SU-DHL-6 (cell line): ENCODE data around the gene TMSB4X.

Experiments used
- EZH2phosphoT487 ChIP-seq: fragments of 200-600 bp; sonication (generic), shearing (Covaris generic); conservative IDR thresholded peaks from 2 replicates; pipeline ENCODE4 v1.6.1; 2018; ENCODE audit warnings: mild to moderate bottlenecking, antibody characterized with exemption, low read length, moderate library complexity, mixed read lengths
- TF ChIP-seq, protein P1 (sequence below): fragments of 200-600 bp; sonication (generic); IDR thresholded peaks from one replicate; pipeline ENCODE4 v1.5.1; 2017; ENCODE audit warnings: antibody characterized with exemption, mild to moderate bottlenecking, low read length, moderate library complexity; ENCODE audit not compliant: insufficient read depth, poor library complexity, severe bottlenecking

DNA sequence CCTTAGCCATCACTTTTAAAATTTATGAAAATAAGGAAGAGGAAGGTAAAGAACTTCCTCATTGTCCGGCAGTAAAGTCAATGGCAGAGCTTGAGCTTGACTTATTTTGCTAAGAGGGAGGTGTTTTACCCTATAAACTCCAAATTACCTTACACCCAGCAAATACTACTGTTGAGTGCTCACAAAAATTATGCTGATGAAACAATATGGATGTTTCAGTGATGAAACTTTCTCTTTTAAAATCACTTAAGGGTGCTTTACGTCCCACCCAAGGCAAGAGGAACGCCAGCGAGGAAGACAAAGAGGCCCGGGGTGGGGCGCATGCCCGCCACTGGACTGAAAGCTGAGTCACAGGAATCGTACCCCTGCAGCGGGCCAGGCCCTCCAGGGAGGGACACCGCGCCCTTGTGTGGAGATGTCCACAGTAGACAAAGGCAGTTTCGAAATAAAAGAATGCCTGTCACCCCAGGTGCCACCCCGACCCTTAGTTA is 560 bp upstream of the TMSB4X start:
- no peak for TF ChIP-seq EZH2phosphoT487
- TF ChIP-seq, protein P1, sequence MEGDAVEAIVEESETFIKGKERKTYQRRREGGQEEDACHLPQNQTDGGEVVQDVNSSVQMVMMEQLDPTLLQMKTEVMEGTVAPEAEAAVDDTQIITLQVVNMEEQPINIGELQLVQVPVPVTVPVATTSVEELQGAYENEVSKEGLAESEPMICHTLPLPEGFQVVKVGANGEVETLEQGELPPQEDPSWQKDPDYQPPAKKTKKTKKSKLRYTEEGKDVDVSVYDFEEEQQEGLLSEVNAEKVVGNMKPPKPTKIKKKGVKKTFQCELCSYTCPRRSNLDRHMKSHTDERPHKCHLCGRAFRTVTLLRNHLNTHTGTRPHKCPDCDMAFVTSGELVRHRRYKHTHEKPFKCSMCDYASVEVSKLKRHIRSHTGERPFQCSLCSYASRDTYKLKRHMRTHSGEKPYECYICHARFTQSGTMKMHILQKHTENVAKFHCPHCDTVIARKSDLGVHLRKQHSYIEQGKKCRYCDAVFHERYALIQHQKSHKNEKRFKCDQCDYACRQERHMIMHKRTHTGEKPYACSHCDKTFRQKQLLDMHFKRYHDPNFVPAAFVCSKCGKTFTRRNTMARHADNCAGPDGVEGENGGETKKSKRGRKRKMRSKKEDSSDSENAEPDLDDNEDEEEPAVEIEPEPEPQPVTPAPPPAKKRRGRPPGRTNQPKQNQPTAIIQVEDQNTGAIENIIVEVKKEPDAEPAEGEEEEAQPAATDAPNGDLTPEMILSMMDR, result no peak
